Activated gamma-delta T cell treated with anti-CD3 and anti-CD28 coated beads, Interleukin-2, amount 50 U/mL, for 16 hours (primary cell): ENCODE measurements around the gene TRIM52.
A peak's percentile ranks its signal among the peaks of the same experiment; 100 is the strongest.
"Not testable (repeated sequence)": the region's sequence is repeated elsewhere in the genome, so short reads cannot be mapped to it uniquely, and the experiment has no call there.

ENCODE experiments used
- DNase-seq: peaks from one replicate; pipeline ENCODE4 v3.0.0-alpha.2; 2020; ENCODE audit warnings: low read depth

Gene TRIM52

GRCh38 chr5:181260720-181261319 is at the start of gene TRIM52:
Gene TRIM52 (minus strand): TSS chr5:181261143. CDS start chr5:181260813, 330 bp downstream.
- peak; percentile 85 for DNase-seq

- DNase-seq, result not testable (repeated sequence)
Observed at GRCh38 chr5:181287331-181287730, 26.4 kb upstream of the TRIM52 start.

- not testable (repeated sequence) for DNase-seq
Observed at GRCh38 chr5:181285962-181286705, 25.2 kb upstream of the TRIM52 start.

GRCh38 chr5:181283841-181284755 is 23.2 kb upstream of the TRIM52 start:
- DNase-seq, result not testable (repeated sequence)

- DNase-seq, result no peak
Observed at GRCh38 chr5:181283347-181283746, 22.4 kb upstream of the TRIM52 start.

- DNase-seq, result no peak
Observed at GRCh38 chr5:181282874-181283273, 21.9 kb upstream of the TRIM52 start.

GRCh38 chr5:181282415-181282814 is 21.5 kb upstream of the TRIM52 start:
- not testable (repeated sequence) for DNase-seq

- DNase-seq, result no peak
Observed at GRCh38 chr5:181281984-181282316, 21.0 kb upstream of the TRIM52 start.

- DNase-seq, result no peak
Observed at GRCh38 chr5:181281077-181281983, 20.4 kb upstream of the TRIM52 start.

GRCh38 chr5:181280251-181280762 is 19.4 kb upstream of the TRIM52 start:
- no peak for DNase-seq

GRCh38 chr5:181273433-181273744 is 12.4 kb upstream of the TRIM52 start:
- DNase-seq, result not testable (repeated sequence)

- DNase-seq, result no peak
Observed at GRCh38 chr5:181271081-181271480, 10.1 kb upstream of the TRIM52 start.

- not testable (repeated sequence) for DNase-seq
Observed at GRCh38 chr5:181267907-181268306, 7.0 kb upstream of the TRIM52 start.

GRCh38 chr5:181267291-181267904 is 6.5 kb upstream of the TRIM52 start:
- DNase-seq, result not testable (repeated sequence)

- DNase-seq, result peak; percentile 46
Observed at GRCh38 chr5:181265092-181265671, 4.2 kb upstream of the TRIM52 start.

GRCh38 chr5:181263633-181264032 is 2.7 kb upstream of the TRIM52 start:
- no peak for DNase-seq

- peak; percentile 47 for DNase-seq
Observed at GRCh38 chr5:181261320-181262049, 542 bp upstream of the TRIM52 start.

GRCh38 chr5:181259974-181260719 is 796 bp downstream of the TRIM52 start:
- DNase-seq, result no peak

- DNase-seq, result no peak
Observed at GRCh38 chr5:181259283-181259682, 1.7 kb downstream of the TRIM52 start.
